GM23338 (cell line): ENCODE measurements around the gene PXYLP1. TPM values are rescaled to one million over a fixed set of nuclear protein-coding genes. Genes with fewer than 3 reads are reported as not detected.

Source experiments
- ATAC-seq: fragments of 200-7000 bp; cut with Tn5 transposase; 3 replicates; pipeline ENCODE4 v1.9.1; 2020
- DNase-seq: peaks from one replicate; pipeline ENCODE4 v3.0.0-alpha.2; 2015; ENCODE audit warnings: low spot score
- H2AFZ ChIP-seq: fragments of 200-600 bp; sonication (generic); 2 replicates; pipeline ENCODE4 v1.8.0; 2016; ENCODE audit warnings: antibody characterized with exemption, mild to moderate bottlenecking, moderate library complexity
- H3F3A ChIP-seq: fragments of 200-600 bp; sonication (generic); replicated peaks from 2 replicates; pipeline ENCODE4 v1.8.0; 2017; ENCODE audit warnings: antibody characterized with exemption, mixed run types, low read depth
- H3K27ac ChIP-seq: fragments of 200-600 bp; sonication (generic); 2 replicates; pipeline ENCODE4 v1.6.1; 2016; ENCODE audit warnings: low read depth
- H3K27me3 ChIP-seq: fragments of 200-600 bp; sonication (generic); 2 replicates; pipeline ENCODE4 v1.8.0; 2016; ENCODE audit warnings: mild to moderate bottlenecking, mixed run types, moderate library complexity; ENCODE audit not compliant: insufficient read depth
- H3K36me3 ChIP-seq: fragments of 200-600 bp; sonication (generic); 2 replicates; pipeline ENCODE4 v1.8.0; 2016; ENCODE audit warnings: mild to moderate bottlenecking; ENCODE audit not compliant: insufficient read depth
- H3K4me1 ChIP-seq: fragments of 200-600 bp; sonication (generic); 2 replicates; pipeline ENCODE4 v1.8.0; 2016; ENCODE audit warnings: mild to moderate bottlenecking, moderate library complexity; ENCODE audit not compliant: insufficient read depth
- H3K4me2 ChIP-seq: fragments of 200-600 bp; sonication (generic); 2 replicates; pipeline ENCODE4 v1.7.1; 2017; ENCODE audit warnings: mixed run types
- H3K4me3 ChIP-seq: fragments of 200-600 bp; sonication (generic); 2 replicates; pipeline ENCODE4 v1.6.1; 2016; ENCODE audit warnings: mixed run types
- H3K79me2 ChIP-seq: fragments of 200-600 bp; sonication (generic); replicated peaks from 2 replicates; pipeline ENCODE4 v1.8.0; 2017; ENCODE audit warnings: mild to moderate bottlenecking; ENCODE audit not compliant: insufficient read depth
- H3K9me2 ChIP-seq: fragments of 200-600 bp; sonication (generic); 2 replicates; pipeline ENCODE4 v1.8.0; 2017; ENCODE audit not compliant: insufficient read depth
- H4K20me1 ChIP-seq: fragments of 200-600 bp; sonication (generic); replicated peaks from 2 replicates; pipeline ENCODE4 v1.8.0; 2017; ENCODE audit warnings: mild to moderate bottlenecking; ENCODE audit not compliant: insufficient read depth
- H3K27ac Mint-ChIP-seq: 2 replicates; pipeline ENCODE4 v1.8.0; 2020; ENCODE audit warnings: inconsistent platforms, mild to moderate bottlenecking, moderate library complexity, mixed read lengths
- H3K27me3 Mint-ChIP-seq: 3 replicates; pipeline ENCODE4 v1.8.0; 2022; ENCODE audit warnings: low read depth, mild to moderate bottlenecking, moderate library complexity, mixed read lengths, inconsistent platforms; ENCODE audit not compliant: insufficient read depth, poor library complexity
- H3K36me3 Mint-ChIP-seq: 3 replicates; pipeline ENCODE4 v1.8.0; 2021; ENCODE audit warnings: low read depth, mild to moderate bottlenecking, inconsistent platforms, moderate library complexity, mixed read lengths
- H3K4me1 Mint-ChIP-seq: 3 replicates; pipeline ENCODE4 v1.8.0; 2020; ENCODE audit warnings: mild to moderate bottlenecking, inconsistent platforms, mixed read lengths
- H3K4me3 Mint-ChIP-seq: 3 replicates; pipeline ENCODE4 v1.8.0; 2021; ENCODE audit warnings: moderate library complexity, mild to moderate bottlenecking, inconsistent platforms, mixed read lengths
- H3K9me3 Mint-ChIP-seq: 3 replicates; pipeline ENCODE4 v1.8.0; 2020; ENCODE audit warnings: moderate library complexity, mild to moderate bottlenecking, inconsistent platforms, mixed read lengths
- JUNB ChIP-seq: IDR thresholded peaks from one replicate; pipeline ENCODE4 v1.6.1; 2016; ENCODE audit warnings: antibody characterized with exemption; ENCODE audit not compliant: unreplicated experiment
- POLR2AphosphoS5 ChIP-seq: IDR thresholded peaks from 2 replicates; pipeline ENCODE4 v1.6.1; 2016; ENCODE audit warnings: antibody characterized with exemption, low read depth
- STAT1 ChIP-seq: IDR thresholded peaks from one replicate; pipeline ENCODE4 v1.6.1; 2016; ENCODE audit warnings: antibody characterized with exemption; ENCODE audit not compliant: unreplicated experiment
- ZNF331 ChIP-seq: fragments of 250-450 bp; sonication (Bioruptor Pico); IDR thresholded peaks from 2 replicates; pipeline ENCODE4 v1.5.0; 2020; ENCODE audit warnings: low read depth, mild to moderate bottlenecking, moderate library complexity
- polyA plus RNA-seq: library from polyadenylated mRNA; unstranded; fragments of >200 nt; fragmentation: Nextera tagmentation; extraction: Ambion mirVana; gene quantifications from 2 replicates; pipeline ENCODE4 v1.2.1, GENCODE V29; 2016
- total RNA-seq: library from RNA; depleted of rRNA; stranded (reverse); fragments of >200 nt; shearing (Covaris generic); gene quantifications from 2 replicates; pipeline ENCODE4 v1.2.3, GENCODE V29; 2014
- TF ChIP-seq, protein P1 (sequence below): fragments of 250-450 bp; sonication (Bioruptor Pico); IDR thresholded peaks from 2 replicates; pipeline ENCODE4 v1.5.0; 2020; ENCODE audit warnings: mild to moderate bottlenecking, moderate library complexity
- TF ChIP-seq, protein P2 (sequence below), 2 experiments: fragments of 200-600 bp in 1 of 2; sonication (generic) in 1 of 2; conservative IDR thresholded peaks; 2 replicates each; pipeline versions ENCODE4 v1.5.1 to v1.6.1; 2016 to 2017; ENCODE audit warnings: antibody characterized with exemption in 2 of 2, low read depth in 2 of 2, mild to moderate bottlenecking in 2 of 2, moderate library complexity in 1 of 2

PXYLP1 gene
- total and polyA plus RNA-seq, 2 experiments from 2014 or later: 8.9 to 20.1 TPM

DNA sequence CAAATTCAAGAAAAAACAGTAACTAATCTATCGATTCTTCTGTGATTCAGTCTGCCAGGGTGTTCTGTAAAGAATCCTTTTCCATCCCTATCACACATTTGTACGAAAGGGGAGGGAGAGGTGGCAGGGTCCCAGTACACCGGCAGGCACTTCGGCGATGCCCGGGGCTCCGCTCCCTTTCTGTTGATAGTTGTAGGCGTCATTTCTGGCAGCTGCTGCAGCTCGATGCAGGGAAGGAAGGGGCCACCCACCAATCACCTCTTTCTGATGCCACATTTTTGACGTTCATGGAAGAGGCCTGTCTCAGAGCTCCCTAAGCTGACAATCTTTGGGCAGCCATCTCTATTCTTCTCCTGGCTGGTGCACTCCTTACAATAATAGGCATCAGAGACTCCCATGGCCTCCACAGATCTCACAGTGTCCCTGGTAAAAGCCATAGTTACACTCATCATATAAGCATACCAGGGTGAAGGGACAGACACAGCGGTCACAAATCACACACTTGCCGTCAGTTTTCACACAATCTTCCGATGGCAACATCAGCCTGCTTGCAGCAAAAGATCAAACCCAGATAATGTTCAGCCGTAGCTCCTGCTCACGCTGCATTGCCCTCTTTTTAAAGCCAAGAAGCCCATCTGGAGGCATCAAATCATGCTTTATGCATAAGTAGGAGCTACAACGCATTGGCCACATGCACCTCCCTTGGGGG is 75.9 kb downstream of the PXYLP1 start (continued):
- TF ChIP-seq, protein P1, sequence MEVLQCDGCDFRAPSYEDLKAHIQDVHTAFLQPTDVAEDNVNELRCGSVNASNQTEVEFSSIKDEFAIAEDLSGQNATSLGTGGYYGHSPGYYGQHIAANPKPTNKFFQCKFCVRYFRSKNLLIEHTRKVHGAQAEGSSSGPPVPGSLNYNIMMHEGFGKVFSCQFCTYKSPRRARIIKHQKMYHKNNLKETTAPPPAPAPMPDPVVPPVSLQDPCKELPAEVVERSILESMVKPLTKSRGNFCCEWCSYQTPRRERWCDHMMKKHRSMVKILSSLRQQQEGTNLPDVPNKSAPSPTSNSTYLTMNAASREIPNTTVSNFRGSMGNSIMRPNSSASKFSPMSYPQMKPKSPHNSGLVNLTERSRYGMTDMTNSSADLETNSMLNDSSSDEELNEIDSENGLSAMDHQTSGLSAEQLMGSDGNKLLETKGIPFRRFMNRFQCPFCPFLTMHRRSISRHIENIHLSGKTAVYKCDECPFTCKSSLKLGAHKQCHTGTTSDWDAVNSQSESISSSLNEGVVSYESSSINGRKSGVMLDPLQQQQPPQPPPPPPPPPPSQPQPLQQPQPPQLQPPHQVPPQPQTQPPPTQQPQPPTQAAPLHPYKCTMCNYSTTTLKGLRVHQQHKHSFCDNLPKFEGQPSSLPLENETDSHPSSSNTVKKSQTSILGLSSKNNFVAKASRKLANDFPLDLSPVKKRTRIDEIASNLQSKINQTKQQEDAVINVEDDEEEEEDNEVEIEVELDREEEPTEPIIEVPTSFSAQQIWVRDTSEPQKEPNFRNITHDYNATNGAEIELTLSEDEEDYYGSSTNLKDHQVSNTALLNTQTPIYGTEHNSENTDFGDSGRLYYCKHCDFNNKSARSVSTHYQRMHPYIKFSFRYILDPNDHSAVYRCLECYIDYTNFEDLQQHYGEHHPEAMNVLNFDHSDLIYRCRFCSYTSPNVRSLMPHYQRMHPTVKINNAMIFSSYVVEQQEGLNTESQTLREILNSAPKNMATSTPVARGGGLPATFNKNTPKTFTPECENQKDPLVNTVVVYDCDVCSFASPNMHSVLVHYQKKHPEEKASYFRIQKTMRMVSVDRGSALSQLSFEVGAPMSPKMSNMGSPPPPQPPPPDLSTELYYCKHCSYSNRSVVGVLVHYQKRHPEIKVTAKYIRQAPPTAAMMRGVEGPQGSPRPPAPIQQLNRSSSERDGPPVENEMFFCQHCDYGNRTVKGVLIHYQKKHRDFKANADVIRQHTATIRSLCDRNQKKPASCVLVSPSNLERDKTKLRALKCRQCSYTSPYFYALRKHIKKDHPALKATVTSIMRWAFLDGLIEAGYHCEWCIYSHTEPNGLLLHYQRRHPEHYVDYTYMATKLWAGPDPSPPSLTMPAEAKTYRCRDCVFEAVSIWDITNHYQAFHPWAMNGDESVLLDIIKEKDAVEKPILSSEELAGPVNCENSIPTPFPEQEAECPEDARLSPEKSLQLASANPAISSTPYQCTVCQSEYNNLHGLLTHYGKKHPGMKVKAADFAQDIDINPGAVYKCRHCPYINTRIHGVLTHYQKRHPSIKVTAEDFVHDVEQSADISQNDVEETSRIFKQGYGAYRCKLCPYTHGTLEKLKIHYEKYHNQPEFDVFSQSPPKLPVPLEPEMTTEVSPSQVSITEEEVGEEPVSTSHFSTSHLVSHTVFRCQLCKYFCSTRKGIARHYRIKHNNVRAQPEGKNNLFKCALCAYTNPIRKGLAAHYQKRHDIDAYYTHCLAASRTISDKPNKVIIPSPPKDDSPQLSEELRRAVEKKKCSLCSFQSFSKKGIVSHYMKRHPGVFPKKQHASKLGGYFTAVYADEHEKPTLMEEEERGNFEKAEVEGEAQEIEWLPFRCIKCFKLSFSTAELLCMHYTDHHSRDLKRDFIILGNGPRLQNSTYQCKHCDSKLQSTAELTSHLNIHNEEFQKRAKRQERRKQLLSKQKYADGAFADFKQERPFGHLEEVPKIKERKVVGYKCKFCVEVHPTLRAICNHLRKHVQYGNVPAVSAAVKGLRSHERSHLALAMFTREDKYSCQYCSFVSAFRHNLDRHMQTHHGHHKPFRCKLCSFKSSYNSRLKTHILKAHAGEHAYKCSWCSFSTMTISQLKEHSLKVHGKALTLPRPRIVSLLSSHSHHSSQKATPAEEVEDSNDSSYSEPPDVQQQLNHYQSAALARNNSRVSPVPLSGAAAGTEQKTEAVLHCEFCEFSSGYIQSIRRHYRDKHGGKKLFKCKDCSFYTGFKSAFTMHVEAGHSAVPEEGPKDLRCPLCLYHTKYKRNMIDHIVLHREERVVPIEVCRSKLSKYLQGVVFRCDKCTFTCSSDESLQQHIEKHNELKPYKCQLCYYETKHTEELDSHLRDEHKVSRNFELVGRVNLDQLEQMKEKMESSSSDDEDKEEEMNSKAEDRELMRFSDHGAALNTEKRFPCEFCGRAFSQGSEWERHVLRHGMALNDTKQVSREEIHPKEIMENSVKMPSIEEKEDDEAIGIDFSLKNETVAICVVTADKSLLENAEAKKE (CRISPR knock-in tag): no peak
- TF ChIP-seq POLR2AphosphoS5 (no peak), STAT1 (no peak), JUNB (no peak)

DNA sequence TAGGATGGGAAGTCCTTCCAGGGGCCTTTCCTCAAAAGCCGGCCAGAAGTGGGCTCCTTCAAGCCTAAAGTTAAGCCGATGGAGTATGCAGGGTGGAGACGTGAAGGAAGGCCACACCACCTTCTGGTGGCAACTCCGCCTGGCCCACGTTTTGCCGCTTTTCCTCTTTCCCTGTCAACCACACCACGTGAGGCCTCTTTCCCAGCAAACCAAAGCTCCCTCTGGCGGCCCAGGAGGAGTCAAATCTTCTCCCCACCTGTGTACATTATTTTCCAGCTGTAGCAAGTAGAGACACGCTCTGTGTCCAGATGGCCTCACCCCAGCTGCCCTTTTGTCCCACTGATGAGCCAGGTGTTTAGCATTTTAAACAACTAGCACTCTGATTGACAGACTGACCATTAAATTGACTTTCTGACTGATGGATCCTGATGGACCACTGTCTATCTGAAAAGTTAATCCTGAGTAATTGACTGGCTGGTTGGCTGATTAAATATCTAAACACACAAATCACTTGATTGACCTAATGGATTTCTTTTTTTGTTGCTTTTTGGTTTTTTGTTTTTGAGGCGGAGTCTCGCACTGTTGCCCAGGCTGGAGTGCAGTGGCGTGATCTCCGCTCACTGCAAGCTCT is 77.1 kb downstream of the PXYLP1 start:
- no peak for TF ChIP-seq ZNF331 (CRISPR knock-in tag)
- TF ChIP-seq, protein P2, sequence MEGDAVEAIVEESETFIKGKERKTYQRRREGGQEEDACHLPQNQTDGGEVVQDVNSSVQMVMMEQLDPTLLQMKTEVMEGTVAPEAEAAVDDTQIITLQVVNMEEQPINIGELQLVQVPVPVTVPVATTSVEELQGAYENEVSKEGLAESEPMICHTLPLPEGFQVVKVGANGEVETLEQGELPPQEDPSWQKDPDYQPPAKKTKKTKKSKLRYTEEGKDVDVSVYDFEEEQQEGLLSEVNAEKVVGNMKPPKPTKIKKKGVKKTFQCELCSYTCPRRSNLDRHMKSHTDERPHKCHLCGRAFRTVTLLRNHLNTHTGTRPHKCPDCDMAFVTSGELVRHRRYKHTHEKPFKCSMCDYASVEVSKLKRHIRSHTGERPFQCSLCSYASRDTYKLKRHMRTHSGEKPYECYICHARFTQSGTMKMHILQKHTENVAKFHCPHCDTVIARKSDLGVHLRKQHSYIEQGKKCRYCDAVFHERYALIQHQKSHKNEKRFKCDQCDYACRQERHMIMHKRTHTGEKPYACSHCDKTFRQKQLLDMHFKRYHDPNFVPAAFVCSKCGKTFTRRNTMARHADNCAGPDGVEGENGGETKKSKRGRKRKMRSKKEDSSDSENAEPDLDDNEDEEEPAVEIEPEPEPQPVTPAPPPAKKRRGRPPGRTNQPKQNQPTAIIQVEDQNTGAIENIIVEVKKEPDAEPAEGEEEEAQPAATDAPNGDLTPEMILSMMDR (conservative IDR thresholded peaks at IDR 0.05; ENCODE audit: low read depth in 2 of 2): peak; percentile 69 to 81
- Histone ChIP-seq H2AFZ (peak overlapping the region; percentile 80; the same call in 1 of the 2 replicates), H3K4me2 (no peak overlapping the region), H3K79me2 (no peaks in the 10 kb centered on the region), H3K4me1 (peaks cover 10% of the 10 kb centered on the region), H3K27ac (no peak overlapping the region), H4K20me1 (no peaks in the 10 kb centered on the region), H3K4me3 (no peak overlapping the region), H3F3A (no peaks in the 10 kb centered on the region), H3K9me2 (0 out of 2 replicates have a peak, but pooled peaks cover 4% of the 10 kb centered on the region), H3K27me3 (peaks cover 7% of the 10 kb centered on the region; the same call in 1 of the 2 replicates), H3K36me3 (no peaks in the 10 kb centered on the region)
- Mint-ChIP-seq H3K9me3 (no peaks in the 10 kb centered on the region), H3K27ac (no peak overlapping the region), H3K4me1 (peaks cover 23% of the 10 kb centered on the region), H3K4me3 (no peak overlapping the region; the same call in 2 of the 3 replicates), H3K27me3 (peaks cover 18% of the 10 kb centered on the region), H3K36me3 (peaks cover 3% of the 10 kb centered on the region; the same call in 1 of the 3 replicates)
- peak; percentile 93 for DNase-seq
- ATAC-seq: peak; percentile 28
